Measurements from ENCODE around the gene STK10.

The STK10 gene

GRCh38 chr5:172005708-172006320 lies 182.2 kb downstream of the STK10 start:
- Histone ChIP-seq H3K4me3 (ENCODE audit: low read length) (peak overlapping the region; percentile 86), H2AFZ (ENCODE audit: low read depth, low read length) (no peak overlapping the region), H3K79me2 (ENCODE audit: low read length) (peaks cover 66% of the 10 kb centered on the region), H4K20me1 (ENCODE audit: insufficient read depth, low read length) (peaks cover 42% of the 10 kb centered on the region), H3K9me3 (ENCODE audit: insufficient read depth, low read length) (no peaks in the 10 kb centered on the region), H3K27ac (ENCODE audit: low read length) (peak overlapping the region; percentile 89), H3K27me3 (ENCODE audit: low read depth, low read length) (no peaks in the 10 kb centered on the region), H3K4me2 (ENCODE audit: low read length) (peak overlapping the region; percentile 90), H3K9ac (ENCODE audit: low read length) (peak overlapping the region; percentile 86), H3K36me3 (replicated peaks; ENCODE audit: low read depth, low read length) (peaks cover 12% of the 10 kb centered on the region), H3K4me1 (ENCODE audit: low read length) (peaks cover 37% of the 10 kb centered on the region)
- no peak for TF ChIP-seq CTCF (IDR thresholded peaks at IDR 0.05; ENCODE audit: low read depth, low read length)
- no peak for TF ChIP-seq EZH2phosphoT487 (IDR thresholded peaks at IDR 0.05; ENCODE audit: low read depth)

DNA sequence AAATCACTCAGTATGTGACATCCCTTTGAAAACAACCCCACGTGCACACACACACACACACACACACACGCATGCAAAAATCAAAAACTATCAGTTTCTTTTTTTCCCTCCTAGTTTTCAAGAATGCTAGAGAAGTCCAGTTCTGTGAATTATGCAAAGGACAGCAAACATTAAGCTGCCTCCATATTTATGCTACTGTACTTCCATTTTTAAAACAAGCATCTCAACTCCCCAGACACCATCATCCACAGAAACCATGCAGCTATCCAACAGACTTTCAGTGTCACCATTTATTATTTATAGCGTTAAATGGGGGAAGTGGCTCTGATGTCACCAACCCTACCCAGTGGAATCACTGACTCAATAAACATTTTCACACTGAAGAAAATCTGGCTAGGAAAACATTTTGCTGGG lies 183.2 kb downstream of the STK10 start:
- Histone ChIP-seq H4K20me1 (ENCODE audit: insufficient read depth, low read length) (peaks cover 52% of the 10 kb centered on the region), H2AFZ (ENCODE audit: low read depth, low read length) (no peak overlapping the region), H3K4me2 (ENCODE audit: low read length) (peak overlapping the region; percentile 90), H3K4me1 (ENCODE audit: low read length) (peaks cover 44% of the 10 kb centered on the region), H3K79me2 (ENCODE audit: low read length) (peaks cover 76% of the 10 kb centered on the region), H3K9me3 (ENCODE audit: insufficient read depth, low read length) (no peaks in the 10 kb centered on the region), H3K36me3 (replicated peaks; ENCODE audit: low read depth, low read length) (peaks cover 21% of the 10 kb centered on the region), H3K27me3 (ENCODE audit: low read depth, low read length) (no peaks in the 10 kb centered on the region), H3K4me3 (ENCODE audit: low read length) (peak overlapping the region; percentile 86), H3K9ac (ENCODE audit: low read length) (peak overlapping the region; percentile 86), H3K27ac (ENCODE audit: low read length) (peak overlapping the region; percentile 89)
- TF ChIP-seq CTCF (IDR thresholded peaks at IDR 0.05; ENCODE audit: low read depth, low read length) (no peak), EZH2phosphoT487 (IDR thresholded peaks at IDR 0.05; ENCODE audit: low read depth) (no peak)

GRCh38 chr5:172003746-172004145 lies 184.3 kb downstream of the STK10 start:
- peak overlapping the region; percentile 86 for H3K4me3 ChIP-seq (ENCODE audit: low read length)

More at GRCh38 chr5:172003746-172004145, 184.3 kb downstream of the STK10 start:
- no peaks in the 10 kb centered on the region for H3K9me3 ChIP-seq (ENCODE audit: insufficient read depth, low read length)
- peaks cover 86% of the 10 kb centered on the region for H3K79me2 ChIP-seq (ENCODE audit: low read length)
- peaks cover 24% of the 10 kb centered on the region for H3K36me3 ChIP-seq (replicated peaks; ENCODE audit: low read depth, low read length)
- H4K20me1 ChIP-seq (ENCODE audit: insufficient read depth, low read length), result peaks cover 61% of the 10 kb centered on the region
- H3K27me3 ChIP-seq (ENCODE audit: low read depth, low read length), result no peaks in the 10 kb centered on the region
- peak overlapping the region; percentile 89 for H3K27ac ChIP-seq (ENCODE audit: low read length)
- H3K4me2 ChIP-seq (ENCODE audit: low read length), result peak overlapping the region; percentile 90
- H2AFZ ChIP-seq (ENCODE audit: low read depth, low read length), result no peak overlapping the region
- TF ChIP-seq CTCF (IDR thresholded peaks at IDR 0.05; ENCODE audit: low read depth, low read length) (no peak), EZH2phosphoT487 (IDR thresholded peaks at IDR 0.05; ENCODE audit: low read depth) (no peak)
- peak overlapping the region; percentile 8 for H3K9ac ChIP-seq (ENCODE audit: low read length)
- H3K4me1 ChIP-seq (ENCODE audit: low read length), result peaks cover 54% of the 10 kb centered on the region

Measured in OCI-LY3 (cell line).